Measurements from ENCODE around the gene ZNF782.
"Not testable (repeated sequence)": the region's sequence is repeated elsewhere in the genome, so short reads cannot be mapped to it uniquely, and the experiment has no call there.

ZNF782 gene

DNA sequence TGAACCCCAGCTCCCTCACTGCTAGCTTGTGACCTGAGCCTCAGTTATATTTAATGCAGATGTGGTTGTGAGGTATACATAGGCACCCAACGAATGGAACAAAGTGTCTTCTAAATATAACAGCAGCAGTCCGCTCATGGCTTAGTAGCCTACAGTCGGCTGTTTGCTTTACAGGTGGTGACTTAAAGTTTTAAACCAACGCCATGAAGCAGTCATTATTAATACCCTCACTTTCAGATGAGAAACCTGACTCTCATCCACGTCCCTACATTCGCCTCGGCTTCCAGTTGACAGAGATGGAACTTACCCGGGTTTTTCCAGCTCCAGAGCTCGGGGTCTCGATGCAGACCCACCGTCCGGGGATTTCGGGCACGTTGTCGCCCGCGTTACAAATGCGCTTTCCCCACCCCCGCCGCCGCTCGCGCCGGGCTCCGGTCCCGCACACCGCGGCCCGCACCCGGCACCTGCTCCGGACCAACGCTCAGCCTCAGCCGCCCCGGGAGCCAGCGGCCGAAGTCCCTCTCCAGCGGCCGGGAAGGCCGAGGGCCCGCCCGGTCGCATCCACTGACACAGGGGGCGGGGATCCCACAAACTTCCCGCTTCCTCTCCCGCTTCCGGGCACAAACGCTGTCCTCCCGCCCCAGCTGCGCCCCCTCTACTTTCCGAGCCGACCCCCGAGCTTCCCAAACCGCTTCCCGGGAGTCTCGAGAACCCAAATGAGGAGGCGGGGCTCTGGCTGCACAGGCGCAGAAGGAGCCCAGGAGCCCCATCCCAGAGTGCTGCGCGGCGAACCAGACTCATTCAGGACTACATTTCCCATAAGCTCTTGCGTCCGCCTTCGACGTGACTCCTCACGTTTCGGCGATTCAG is at the start of gene ZNF782:
Gene ZNF782, minus strand, starts transcription at position 734 of the 870 bp plus-strand sequence. CDS start 2,553 bp downstream, outside the sequence.
- peak; percentile 94 for DNase-seq (ENCODE audit: low spot score)

DNA sequence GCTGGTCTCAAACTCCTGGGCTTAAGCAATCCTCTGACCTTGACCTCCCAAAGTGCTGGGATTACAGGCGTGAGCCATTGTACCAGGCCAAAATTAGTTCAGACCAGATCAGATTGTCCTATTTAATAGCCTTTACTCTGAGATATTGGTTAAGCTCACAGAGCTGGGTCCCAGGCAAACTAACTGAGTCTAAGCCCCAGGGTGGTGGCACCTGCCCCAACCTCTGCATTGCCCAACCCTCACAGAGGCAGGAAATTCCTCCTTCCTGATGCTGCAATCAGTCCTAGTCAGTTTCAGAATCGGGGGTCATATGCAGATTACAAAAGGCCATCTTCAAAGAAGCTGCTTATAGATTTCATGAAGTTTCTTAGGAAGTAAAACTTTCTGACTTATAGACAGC is 45.7 kb upstream of the ZNF782 start:
- not testable (repeated sequence) for DNase-seq (ENCODE audit: low spot score)

- no peak for DNase-seq (ENCODE audit: low spot score)
Observed at GRCh38 chr9:96892131-96892530, 37.8 kb upstream of the ZNF782 start.

DNA sequence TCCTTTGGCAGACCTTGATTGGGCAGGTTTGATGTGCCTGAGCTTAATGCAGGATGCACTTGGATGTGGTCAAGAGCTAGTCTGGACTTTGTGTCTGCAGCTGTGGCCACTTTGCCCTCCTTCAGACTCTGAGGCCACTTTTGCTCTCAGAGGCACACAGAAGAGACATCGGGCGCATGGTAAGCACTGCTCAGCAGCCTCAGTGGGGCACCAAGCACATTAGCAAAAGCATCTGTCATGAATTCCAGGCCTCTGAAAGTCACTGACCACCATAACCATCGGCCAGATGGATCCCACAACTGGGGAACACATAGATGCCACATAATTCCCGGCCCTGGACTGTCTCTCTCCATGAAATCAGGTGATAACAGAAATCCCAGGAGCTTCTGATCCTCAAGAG is 34.3 kb upstream of the ZNF782 start:
- no peak for DNase-seq (ENCODE audit: low spot score)

DNA sequence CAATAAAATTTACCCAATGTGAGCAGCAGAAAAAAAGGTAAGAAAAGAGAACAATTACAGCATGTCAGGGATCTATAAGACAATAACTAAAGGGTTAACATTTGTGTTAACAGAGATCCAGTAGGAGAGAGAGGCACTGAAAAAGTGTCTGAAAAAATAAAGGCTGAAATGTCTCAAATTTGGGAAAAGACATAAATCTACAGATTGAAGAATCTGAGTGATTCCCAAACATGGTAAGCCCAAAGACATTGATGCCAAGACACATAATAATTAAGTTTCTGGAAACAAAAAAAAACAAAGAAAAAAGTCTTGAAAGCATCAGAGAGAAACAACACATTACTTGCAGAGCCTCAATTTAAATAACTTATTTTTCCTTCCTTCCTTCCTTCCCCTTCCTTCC is 31.1 kb upstream of the ZNF782 start:
- no peak for DNase-seq (ENCODE audit: low spot score)

DNA sequence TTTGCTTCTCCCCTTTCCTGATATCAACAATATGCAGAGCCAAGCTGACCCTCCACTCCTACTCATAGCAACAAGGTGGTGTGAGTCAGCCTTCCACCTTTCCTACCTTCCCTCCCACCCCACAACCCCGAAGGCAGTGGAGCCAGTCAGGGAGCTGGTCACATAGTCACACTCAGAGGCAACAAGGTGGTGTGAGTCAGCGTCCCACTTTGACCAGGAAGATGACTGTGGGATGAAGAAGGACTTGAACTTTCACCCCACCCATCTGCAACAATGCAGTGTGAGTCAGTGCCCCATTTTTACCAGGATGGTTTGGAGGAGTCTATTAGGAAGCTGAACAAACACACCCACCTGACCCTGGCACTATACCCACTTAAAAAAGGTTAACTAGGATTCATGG is 30.1 kb upstream of the ZNF782 start:
- DNase-seq (ENCODE audit: low spot score) = no peak

DNA sequence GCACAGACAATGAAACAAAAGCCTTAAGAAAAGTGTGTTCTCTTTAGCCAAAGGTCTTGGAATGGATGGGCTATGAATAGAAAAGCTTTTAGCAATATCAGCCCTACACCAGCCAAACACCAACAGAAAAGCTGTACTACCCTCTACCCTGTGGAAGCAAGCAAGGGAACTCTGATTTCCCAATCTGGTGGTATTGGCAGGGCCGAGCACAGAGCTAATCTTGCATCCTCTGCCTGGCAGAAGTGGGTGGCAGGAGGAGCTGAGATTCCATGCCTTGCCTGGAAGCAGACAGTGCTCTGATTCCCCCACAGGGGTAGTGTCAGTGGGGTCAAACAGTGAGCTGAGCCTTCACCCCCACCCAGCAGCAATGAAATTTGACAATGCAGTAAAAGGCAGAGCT is 29.6 kb upstream of the ZNF782 start:
- no peak for DNase-seq (ENCODE audit: low spot score)

DNA sequence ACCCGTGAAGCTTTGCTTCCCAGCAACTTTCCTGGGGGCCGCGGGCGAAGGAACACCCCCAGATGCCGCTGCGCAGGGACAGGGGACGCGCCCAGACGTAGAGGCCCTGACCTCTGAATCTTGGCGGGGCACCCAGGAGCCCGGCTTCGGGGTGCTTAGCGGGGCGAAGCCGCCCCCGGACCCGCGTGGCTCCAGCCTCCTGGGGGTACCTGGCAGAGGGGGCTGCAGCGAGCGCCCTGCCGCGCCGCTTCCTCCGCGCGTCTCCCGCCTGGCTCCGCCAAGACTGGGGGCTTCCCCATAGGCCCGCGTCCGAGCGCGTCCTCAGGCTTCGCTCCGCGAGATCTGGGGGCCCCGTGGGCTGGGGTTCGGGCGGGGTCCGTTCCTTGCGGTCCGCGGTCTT is 23.0 kb upstream of the ZNF782 start:
- no peak for DNase-seq (ENCODE audit: low spot score)

GRCh38 chr9:96875461-96876142 is 21.3 kb upstream of the ZNF782 start:
- DNase-seq (ENCODE audit: low spot score) = peak; percentile 75

- DNase-seq (ENCODE audit: low spot score) = peak; percentile 65
Observed at GRCh38 chr9:96874947-96875460, 20.7 kb upstream of the ZNF782 start.

- DNase-seq (ENCODE audit: low spot score) = no peak
Observed at GRCh38 chr9:96874201-96874785, 20.0 kb upstream of the ZNF782 start.

- DNase-seq (ENCODE audit: low spot score) = no peak
Observed at GRCh38 chr9:96871176-96871575, 16.9 kb upstream of the ZNF782 start.

DNA sequence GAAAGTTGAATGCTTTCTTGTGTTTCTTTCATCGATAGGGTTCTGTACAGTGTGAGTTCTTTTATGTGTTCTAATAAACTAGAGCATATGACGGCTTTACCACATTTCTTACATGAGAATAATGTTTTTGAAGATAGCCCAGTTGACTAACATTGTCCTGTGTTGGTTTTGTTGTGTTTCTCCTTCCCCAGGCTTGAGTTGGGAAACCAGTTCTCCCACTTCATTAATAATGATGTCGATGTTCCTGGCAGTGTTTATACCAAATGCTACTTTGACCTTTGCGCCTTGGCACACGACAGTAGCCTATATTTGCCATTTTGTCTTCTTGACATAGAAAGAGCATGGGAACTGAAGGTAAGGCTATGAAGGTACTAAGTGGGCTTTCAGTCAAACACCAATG is 14.4 kb upstream of the ZNF782 start:
- DNase-seq (ENCODE audit: low spot score) = no peak

- DNase-seq (ENCODE audit: low spot score) = no peak
Observed at GRCh38 chr9:96867079-96867804, 12.9 kb upstream of the ZNF782 start.

GRCh38 chr9:96865240-96865639 is 10.9 kb upstream of the ZNF782 start:
- DNase-seq (ENCODE audit: low spot score) = not testable (repeated sequence)

DNA sequence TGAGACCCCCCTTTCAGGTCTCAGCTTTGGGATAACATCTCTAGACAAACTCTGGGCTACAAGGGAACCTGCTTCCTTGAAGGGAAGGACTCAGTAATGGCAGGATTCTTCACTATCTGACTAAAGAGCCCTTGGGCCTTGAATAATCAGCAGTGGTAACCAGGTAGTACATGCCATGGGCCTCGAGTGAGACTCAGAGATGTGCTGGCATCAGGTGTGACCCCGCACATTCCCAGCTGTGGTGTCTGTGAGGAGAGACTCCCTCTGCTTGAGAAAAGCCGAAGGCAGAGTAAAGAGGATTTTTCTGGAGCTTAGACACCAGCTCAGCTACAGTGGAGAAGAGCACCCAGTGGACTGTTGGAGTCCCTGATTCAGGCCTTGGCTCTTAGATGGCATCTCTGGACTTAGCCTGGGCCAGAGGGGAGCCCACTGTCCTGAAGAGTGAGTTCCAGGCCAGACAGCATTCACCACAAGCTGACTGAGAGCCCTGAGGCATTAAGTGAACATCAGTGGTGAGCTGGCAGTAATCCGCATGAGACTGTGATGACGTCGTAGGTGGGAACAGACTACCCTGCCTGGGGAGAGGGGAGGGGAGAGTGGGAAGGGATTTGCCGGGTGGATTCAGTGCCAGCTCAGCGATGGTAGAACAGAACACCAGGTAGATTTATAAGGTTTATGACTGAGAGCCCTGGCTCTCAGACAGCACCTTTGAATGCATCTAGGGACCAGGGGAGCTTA is 5.3 kb upstream of the ZNF782 start:
- DNase-seq (ENCODE audit: low spot score) = no peak

DNA sequence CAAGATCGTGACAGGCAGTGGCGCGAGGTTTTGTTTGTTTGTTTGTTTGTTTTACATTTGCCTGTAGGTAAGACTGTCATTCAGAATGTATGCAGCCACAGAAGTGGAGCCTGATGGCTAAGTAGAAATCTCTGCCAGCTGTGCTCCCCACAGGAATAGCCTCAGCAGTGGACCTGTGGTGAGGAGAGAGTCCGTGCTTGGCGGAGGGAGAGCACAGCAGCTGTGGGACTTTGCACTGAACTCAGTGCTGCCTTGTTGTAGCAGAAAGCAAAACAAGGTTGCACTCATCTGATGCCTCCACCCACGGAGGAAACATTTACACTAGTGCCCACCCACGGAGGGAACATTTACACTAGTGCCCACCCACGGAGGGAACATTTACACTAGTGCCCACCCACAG is 4.4 kb upstream of the ZNF782 start:
- DNase-seq (ENCODE audit: low spot score) = no peak

GRCh38 chr9:96858018-96858573 is 3.8 kb upstream of the ZNF782 start:
- no peak for DNase-seq (ENCODE audit: low spot score)

DNA sequence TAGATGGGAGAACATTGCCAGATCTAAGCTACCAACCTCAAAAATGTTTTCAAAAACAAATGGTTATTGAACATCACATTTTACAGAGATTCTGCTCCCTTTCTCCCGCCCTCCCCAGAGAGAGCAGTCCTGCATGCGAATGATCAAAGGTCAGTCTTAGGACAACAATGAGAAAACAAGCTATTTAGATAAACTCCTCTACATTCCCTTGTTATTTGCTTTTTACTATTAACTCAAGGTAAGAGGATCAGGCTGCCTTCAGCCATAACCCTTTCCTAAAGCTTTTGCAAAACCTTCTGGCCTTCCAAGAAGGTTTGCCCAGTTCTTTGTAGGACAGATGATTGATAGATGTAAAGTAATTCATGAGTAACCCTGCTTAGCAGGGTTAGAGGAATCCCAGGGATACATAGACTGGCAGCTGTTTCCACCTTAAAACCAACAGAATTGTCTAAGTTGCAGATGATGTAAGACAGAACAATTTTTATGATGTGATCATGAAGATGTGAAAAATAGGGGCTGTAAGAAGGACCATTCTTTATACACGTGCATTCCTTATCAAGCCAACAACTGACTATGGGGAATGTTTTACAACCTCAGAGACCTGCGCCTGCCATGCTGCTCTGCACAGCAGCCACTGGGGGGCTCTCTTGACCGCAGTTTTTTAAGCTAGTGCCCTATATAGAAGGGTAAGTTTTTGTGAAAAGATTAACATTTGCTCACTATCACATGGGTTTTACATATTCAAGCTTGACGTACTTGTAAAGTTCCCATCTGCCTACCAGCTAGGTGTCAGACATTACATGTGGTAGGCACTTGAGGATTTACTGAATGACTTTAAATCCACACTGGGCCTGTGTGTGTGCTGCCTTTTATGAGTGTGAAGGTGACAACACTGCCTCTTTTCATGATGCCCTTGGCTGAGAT is 2.3 kb upstream of the ZNF782 start:
- DNase-seq (ENCODE audit: low spot score) = peak; percentile 82

Data from putamen (tissue), 1 donor.